A673 (cell line): ENCODE data around the gene SMIM38.

Source experiments
- EZH2 ChIP-seq: fragments of 200-600 bp; sonication (generic); IDR thresholded peaks from 2 replicates; pipeline ENCODE4 v1.6.1; 2017; ENCODE audit warnings: borderline replicate concordance, low read depth, mild to moderate bottlenecking, mixed read lengths, antibody characterized with exemption, low read length; ENCODE audit not compliant: poor library complexity, severe bottlenecking
- TF ChIP-seq, protein P1 (sequence below): fragments of 300-800, 200-600 bp; sonication (generic); conservative IDR thresholded peaks from 2 replicates; pipeline ENCODE4 v1.5.1; 2017; ENCODE audit warnings: low read depth, mild to moderate bottlenecking, antibody characterized with exemption, low read length, moderate library complexity, mixed read lengths

DNA sequence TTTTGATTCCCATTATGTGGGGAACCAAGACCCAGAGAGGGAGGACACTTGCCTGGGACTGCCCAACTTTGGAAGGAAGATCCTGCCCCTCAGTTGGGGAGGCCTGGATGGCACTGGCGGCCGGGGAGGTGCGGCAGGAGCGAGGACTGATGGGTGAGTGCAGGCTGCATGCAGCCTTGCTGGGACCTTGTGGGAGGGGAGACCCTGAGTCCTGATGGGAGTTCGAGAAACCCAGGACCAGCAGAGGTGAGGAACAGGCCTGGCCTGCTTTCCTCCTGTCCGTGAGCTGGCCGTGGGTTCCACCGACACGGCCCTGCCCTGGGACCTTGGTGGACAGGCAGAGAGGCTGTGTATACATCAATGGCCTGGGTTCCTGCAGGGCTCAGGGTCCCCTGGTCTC lies 19.3 kb upstream of the SMIM38 start:
- TF ChIP-seq, protein P1, sequence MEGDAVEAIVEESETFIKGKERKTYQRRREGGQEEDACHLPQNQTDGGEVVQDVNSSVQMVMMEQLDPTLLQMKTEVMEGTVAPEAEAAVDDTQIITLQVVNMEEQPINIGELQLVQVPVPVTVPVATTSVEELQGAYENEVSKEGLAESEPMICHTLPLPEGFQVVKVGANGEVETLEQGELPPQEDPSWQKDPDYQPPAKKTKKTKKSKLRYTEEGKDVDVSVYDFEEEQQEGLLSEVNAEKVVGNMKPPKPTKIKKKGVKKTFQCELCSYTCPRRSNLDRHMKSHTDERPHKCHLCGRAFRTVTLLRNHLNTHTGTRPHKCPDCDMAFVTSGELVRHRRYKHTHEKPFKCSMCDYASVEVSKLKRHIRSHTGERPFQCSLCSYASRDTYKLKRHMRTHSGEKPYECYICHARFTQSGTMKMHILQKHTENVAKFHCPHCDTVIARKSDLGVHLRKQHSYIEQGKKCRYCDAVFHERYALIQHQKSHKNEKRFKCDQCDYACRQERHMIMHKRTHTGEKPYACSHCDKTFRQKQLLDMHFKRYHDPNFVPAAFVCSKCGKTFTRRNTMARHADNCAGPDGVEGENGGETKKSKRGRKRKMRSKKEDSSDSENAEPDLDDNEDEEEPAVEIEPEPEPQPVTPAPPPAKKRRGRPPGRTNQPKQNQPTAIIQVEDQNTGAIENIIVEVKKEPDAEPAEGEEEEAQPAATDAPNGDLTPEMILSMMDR: no peak
- TF ChIP-seq EZH2: no peak
